Left colon (tissue), 2 donors: ENCODE measurements around the gene EPHB4. TPM values are rescaled to one million over a fixed set of nuclear protein-coding genes. Genes with fewer than 3 reads are reported as not detected.
"Not testable (repeated sequence)": the region's sequence is repeated elsewhere in the genome, so short reads cannot be mapped to it uniquely, and the experiment has no call there.

Experiments used
- ATAC-seq: fragments of 200-7000 bp; cut with Tn5 transposase; one replicate; pipeline ENCODE4 v1.9.1; 2020; ENCODE audit warnings: mild to moderate bottlenecking, moderate library complexity
- DNase-seq, 2 donors: peaks; one replicate each; pipeline ENCODE4 v3.0.0-alpha.2; 2020
- intact Hi-C, 2 donors: fragments of 100-400 bp; cut with DNase I in 1 of 2; cut with micrococcal nuclease in 1 of 2; formaldehyde crosslinking; loops; one replicate each; pipeline versions ENCODE4 v1.11.2 to v1.14.0; 2022; cut with DNase I, micrococcal nuclease
- total RNA-seq, 2 donors: library from RNA; stranded (reverse); fragmentation: NEBNext Ultra II Directional; extraction: Animal tissue kit (Norgen Biotek cat#: 25700); gene quantifications; one replicate each; pipeline ENCODE4 v1.2.1, GENCODE V29; 2021
- donor health status: DM: no; HTN: no; CAD: no.
- donor health status: DM: yes; HTN: yes; CAD: no.

Gene EPHB4
- total RNA-seq, 2 donors from 2014 or later, result 34.3 to 39.3 TPM

GRCh38 chr7:100801833-100802568 is 25.3 kb downstream of the EPHB4 start:
- DNase-seq, result peak; percentile 76 to 89
- intact Hi-C loops, result no loop called here
- peak; percentile 74 for ATAC-seq

DNA sequence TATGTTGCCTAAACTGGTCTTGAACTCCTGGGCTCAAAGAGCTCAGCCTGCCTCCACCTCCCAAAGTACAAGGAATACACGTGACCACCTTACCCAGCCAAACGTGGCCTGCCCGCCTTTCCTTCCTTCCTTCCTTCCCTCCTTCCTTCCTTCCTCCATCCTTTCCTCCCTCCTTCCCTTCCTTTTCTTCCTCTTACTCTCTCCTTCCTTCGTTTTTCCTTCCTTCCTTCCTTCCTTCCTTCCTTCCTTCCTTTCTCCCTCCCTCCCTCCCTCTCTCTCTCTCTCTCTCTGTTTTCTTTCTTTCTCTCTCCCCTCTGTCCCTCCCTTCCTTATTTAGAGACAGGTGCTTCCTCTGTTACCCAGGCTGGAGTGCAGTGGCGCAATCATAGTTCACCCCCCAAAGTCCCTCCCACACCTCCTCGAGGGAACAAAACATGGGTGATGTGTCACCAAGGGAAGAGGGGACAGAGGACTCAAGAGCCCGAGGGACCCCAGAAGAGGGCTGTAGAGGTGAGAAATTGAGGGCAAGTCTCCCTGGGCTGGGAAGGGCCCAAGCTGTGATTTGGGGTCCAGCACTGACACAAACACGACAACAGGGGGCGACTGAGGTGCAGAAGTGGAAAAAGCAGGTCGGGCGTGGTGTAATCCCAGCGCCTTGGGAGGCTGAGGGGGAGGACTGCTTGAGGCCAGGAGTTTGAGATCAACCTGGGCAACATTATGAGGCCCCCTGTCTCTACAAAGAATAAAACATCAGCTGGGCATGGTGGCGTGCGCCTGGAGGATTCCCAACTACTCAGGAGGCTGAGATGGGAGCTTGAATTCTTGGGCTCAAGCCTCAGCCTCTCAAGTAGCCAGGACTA is 28.1 kb downstream of the EPHB4 start:
- ATAC-seq, result peak; percentile 47
- DNase-seq, result peak; percentile 65 to 78
- intact Hi-C loops, result loop anchor here in 1 of 2 donors (2.0 kb wide), 1 partner anchor 54 kb away; the partner anchor contains the start of gene SLC12A9

- ATAC-seq, result no peak
- intact Hi-C loops, result no loop called here
- DNase-seq, result no peak
Observed at GRCh38 chr7:100794741-100795140, 32.6 kb downstream of the EPHB4 start.

DNA sequence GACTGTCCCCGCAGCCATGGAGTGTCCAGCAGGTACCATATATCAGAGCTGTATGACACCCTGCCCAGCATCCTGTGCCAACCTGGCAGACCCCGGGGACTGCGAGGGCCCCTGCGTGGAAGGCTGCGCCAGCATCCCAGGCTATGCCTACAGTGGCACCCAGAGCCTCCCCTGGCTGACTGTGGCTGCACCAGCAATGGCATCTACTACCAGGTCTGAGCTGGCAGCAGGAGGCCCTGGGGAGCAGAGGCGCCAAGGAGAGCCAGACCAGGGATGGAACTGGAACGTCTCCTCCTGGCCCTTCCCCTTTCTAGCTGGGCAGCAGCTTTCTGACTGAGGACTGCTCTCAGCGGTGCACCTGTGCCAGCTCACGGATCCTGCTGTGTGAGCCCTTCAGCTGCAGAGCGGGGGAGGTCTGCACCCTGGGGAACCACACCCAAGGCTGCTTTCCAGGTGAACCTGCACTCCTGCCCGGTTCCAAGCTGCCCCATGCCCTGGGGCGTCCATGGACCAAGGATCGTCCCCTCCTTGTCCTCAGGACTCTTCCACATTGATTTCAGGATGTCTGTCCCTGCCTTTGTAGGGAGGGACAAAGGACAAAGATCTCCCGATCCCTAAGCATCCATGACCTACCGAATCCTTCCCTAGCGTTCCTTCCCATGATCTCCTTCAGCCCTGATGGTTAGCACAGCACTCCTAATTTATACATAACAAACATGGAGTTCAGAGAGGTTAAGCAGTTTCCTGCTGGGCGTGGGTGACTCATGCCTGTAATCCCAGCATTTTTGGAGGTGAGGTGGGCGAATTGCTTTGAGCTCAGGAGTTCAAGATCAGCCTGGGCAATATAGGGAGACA is 33.3 kb downstream of the EPHB4 start:
- no peak for DNase-seq
- intact Hi-C loops, result no loop called here
- ATAC-seq, result no peak

- intact Hi-C loops, result no loop called here
- ATAC-seq (no peak), DNase-seq (no peak)
Observed at GRCh38 chr7:100791881-100792666, 35.2 kb downstream of the EPHB4 start.

- ATAC-seq (no peak), DNase-seq (no peak)
- intact Hi-C loops, result no loop called here
Observed at GRCh38 chr7:100789055-100789454, 38.3 kb downstream of the EPHB4 start.

GRCh38 chr7:100786323-100786722 is 41.0 kb downstream of the EPHB4 start:
- DNase-seq (no peak), ATAC-seq (no peak)
- intact Hi-C loops, result no loop called here

- ATAC-seq (no peak), DNase-seq (no peak)
- intact Hi-C loops, result no loop called here
Observed at GRCh38 chr7:100785878-100786277, 41.4 kb downstream of the EPHB4 start.

DNA sequence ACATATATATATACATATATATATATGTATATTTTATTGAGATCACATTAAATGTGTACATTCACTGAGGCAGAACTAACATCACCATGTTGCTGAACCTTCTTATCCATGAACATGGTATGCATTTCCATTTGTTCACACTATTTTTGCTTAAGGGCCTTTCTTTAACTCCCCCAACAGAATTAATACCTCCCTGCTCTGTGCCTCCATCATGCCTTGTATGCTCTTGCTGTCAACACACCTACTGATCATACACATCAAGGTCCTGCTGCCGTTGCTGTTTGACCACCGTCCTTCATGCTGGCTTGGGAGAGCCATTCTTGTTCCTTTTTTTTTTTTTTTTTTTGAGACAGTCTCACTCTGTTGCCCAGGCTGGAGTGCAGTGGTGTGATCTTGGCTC is 43.5 kb downstream of the EPHB4 start:
- no peak for ATAC-seq
- intact Hi-C loops, result no loop called here
- no peak for DNase-seq

GRCh38 chr7:100781255-100781654 is 46.1 kb downstream of the EPHB4 start:
- ATAC-seq (no peak), DNase-seq (no peak)
- intact Hi-C loops, result no loop called here

DNA sequence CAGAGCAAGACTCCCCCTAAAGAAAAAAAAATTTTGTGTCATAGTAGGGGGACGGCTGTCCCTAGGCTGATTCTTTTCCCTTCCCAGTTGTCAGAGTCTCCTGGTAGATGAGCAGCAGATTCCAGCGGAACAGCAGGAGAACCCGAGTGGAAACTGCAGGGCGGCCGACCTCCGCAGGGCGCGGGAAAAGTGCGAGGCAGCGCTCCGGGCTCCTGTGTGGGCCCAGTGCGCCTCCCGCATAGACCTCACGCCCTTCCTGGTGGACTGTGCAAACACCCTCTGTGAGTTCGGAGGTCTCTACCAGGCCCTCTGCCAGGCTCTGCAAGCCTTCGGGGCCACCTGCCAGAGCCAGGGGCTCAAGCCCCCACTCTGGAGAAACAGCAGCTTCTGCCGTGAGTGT is 48.0 kb downstream of the EPHB4 start:
- no peak for DNase-seq
- no peak for ATAC-seq
- intact Hi-C loops, result no loop called here

DNA sequence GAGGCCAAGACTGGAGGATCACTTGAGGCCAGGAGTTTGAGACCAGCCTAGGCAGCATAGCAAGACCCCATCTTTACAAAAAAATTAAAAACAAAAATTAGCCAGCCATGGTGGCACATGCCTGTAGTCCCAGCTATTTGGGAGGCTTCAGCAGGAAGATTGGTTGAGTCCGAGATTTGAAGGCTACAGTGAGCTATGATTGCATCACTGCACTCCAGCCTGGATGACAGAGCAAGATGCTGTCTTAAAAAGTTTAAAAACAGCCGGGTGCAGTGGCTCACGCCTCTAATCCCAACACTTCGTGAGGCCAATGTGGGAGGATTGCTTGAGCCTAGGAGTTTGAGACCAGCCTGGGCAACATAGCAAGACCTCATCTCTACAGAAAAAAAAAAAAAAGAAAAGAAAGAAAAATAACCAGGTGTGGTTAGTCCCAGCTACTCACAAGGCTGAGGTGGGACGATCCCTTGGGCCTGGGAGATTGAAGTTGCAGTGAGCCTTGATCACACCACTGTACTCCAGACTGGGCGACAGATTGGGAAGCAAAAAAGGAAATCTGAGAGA is 49.2 kb downstream of the EPHB4 start:
- ATAC-seq (no peak), DNase-seq (no peak)
- intact Hi-C loops, result no loop called here

- DNase-seq (no peak), ATAC-seq (no peak)
- intact Hi-C loops, result no loop called here
Observed at GRCh38 chr7:100773491-100773890, 53.8 kb downstream of the EPHB4 start.

- ATAC-seq (no peak), DNase-seq (no peak)
- intact Hi-C loops, result no loop called here
Observed at GRCh38 chr7:100768784-100769183, 58.5 kb downstream of the EPHB4 start.

- intact Hi-C loops, result no loop called here
- ATAC-seq (no peak), DNase-seq (no peak)
Observed at GRCh38 chr7:100765250-100765649, 62.1 kb downstream of the EPHB4 start.

DNA sequence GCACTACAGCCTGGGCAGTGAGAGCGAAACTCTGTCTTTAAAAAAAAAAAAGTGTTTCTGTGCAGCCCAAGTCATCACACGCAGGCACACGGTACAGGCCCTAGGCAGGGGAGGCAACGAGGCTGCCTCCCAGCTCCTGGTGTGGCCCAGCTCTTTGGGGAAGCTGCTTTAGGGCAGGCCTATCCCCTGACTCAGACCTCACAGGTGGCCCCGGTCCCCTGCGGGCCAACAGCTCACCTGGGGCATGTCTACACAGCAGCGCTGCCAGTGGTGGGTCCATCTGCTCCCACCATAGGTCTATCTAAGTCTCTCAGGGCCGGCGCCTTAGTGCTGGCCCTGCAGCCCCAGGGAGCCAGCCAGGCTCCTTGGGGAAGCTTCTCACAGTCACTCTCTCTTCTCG is 62.5 kb downstream of the EPHB4 start:
- intact Hi-C loops, result no loop called here
- ATAC-seq (no peak), DNase-seq (no peak)

GRCh38 chr7:100763556-100764140 is 63.7 kb downstream of the EPHB4 start:
- no peak for DNase-seq
- intact Hi-C loops, result no loop called here

DNA sequence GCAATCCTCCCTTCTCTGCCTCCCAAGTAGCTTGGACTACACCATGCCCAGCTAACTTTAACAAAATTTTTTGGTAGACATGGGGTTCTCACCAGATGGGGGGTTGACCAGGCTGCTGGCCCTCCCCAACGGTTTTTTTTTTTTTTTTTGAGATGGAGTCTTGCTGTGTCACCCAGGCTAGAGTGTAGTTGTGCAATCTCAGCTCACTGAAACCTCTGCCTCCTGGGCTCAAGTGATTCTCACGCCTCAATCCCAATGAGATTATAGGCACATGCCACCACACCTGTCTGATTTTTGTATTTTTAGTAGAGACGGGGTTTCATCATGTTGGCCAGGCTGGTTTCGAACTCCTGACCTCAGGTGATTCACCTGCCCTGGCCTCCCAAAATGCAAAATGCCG is 64.5 kb downstream of the EPHB4 start:
- ATAC-seq, DNase-seq, intact Hi-C loops: not testable (repeated sequence)

More at GRCh38 chr7:100763556-100764140, 63.7 kb downstream of the EPHB4 start:
- no peak for ATAC-seq
